ENCODE data around the gene VSIG10.
"Not testable (repeated sequence)": the region's sequence is repeated elsewhere in the genome, so short reads cannot be mapped to it uniquely, and the experiment has no call there.

DNA sequence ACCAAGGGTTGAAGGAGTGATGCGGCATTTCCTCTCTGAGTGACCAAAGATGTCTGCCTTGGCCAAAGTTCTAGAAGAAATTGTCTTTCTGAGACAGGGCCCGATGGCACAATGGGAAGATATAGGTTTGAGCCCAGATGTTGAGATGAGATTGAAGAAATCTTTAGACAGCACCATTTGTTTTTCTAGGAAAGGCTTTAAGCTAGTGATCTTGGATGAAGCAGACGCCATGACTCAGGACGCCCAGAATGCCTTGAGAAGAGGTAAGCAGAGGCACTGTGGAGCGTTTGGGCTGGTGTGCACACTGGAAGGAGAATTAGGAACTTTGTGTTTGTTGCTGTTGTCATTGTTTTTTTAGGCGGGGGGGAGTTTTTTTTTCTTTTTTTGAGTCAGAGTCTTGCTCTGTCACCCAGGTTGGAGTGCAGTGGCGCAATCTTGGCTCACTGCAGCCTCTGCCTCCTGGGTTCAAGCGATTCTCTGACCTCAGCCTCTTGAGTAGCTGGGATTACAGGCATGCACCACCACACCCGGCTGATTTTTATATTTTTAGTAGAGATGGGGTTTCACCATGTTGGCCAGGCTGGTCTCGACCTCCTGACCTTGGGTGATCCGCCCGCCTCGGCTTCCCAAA, 81.6 kb downstream of the VSIG10 start:
- not testable (repeated sequence) for TF ChIP-seq TOX (CRISPR knock-in tag; IDR thresholded peaks at IDR 0.05; ENCODE audit: borderline replicate concordance); ZFP3 (CRISPR knock-in tag; IDR thresholded peaks at IDR 0.05); ZFP30 (CRISPR knock-in tag; IDR thresholded peaks at IDR 0.05); ZNF565 (CRISPR knock-in tag; conservative IDR thresholded peaks at IDR 0.05; ENCODE audit: low read depth); ZNF70 (CRISPR knock-in tag; IDR thresholded peaks at IDR 0.05); CSRNP3 (CRISPR knock-in tag; IDR thresholded peaks at IDR 0.05); ARNTL (CRISPR knock-in tag; IDR thresholded peaks at IDR 0.05; ENCODE audit: borderline replicate concordance, low read depth); ESRRG (CRISPR knock-in tag; IDR thresholded peaks at IDR 0.05); RARB (CRISPR knock-in tag; IDR thresholded peaks at IDR 0.05)
- TF ChIP-seq, protein P1, sequence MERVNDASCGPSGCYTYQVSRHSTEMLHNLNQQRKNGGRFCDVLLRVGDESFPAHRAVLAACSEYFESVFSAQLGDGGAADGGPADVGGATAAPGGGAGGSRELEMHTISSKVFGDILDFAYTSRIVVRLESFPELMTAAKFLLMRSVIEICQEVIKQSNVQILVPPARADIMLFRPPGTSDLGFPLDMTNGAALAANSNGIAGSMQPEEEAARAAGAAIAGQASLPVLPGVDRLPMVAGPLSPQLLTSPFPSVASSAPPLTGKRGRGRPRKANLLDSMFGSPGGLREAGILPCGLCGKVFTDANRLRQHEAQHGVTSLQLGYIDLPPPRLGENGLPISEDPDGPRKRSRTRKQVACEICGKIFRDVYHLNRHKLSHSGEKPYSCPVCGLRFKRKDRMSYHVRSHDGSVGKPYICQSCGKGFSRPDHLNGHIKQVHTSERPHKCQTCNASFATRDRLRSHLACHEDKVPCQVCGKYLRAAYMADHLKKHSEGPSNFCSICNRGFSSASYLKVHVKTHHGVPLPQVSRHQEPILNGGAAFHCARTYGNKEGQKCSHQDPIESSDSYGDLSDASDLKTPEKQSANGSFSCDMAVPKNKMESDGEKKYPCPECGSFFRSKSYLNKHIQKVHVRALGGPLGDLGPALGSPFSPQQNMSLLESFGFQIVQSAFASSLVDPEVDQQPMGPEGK (CRISPR knock-in tag; IDR thresholded peaks at IDR 0.05; ENCODE audit: borderline replicate concordance): not testable (repeated sequence)
